PC-9 (cell line): ENCODE measurements around the gene LAMA2. TPM values are rescaled to one million over a fixed set of nuclear protein-coding genes. Genes with fewer than 3 reads are reported as not detected.

Source experiments
- BruUV-seq: library from RNA; stranded (reverse); fragments of 400-500 nt; replicated peaks from 2 replicates; lab custom pipeline; 2021; lab: Mats Ljungman, UMichigan
- CTCF ChIA-PET: fragments of 300-600 bp; sonication (Branson Sonifier 250); formaldehyde crosslinking; loops from one replicate; lab custom pipeline; 2022; ENCODE audit warnings: antibody characterized with exemption; lab: Charles Lee
- POLR2A ChIA-PET: fragments of 300-600 bp; sonication (Branson Sonifier 250); formaldehyde crosslinking; loops from one replicate; lab custom pipeline; 2022; ENCODE audit warnings: antibody characterized with exemption; ENCODE audit not compliant: unreplicated experiment; lab: Charles Lee
- DNase-seq, 2 experiments: peaks; one replicate each; pipeline versions ENCODE4 v3.0.0 to v3.0.0-alpha.2; 2015 to 2022; ENCODE audit warnings: mixed read lengths in 1 of 2
- H2AFZ ChIP-seq: fragments of 200-600 bp; sonication (generic); 2 replicates; pipeline ENCODE4 v1.8.1; 2017; ENCODE audit warnings: antibody characterized with exemption
- H3F3A ChIP-seq: fragments of 200-600 bp; sonication (generic); 2 replicates; pipeline ENCODE4 v1.8.1; 2017; ENCODE audit warnings: antibody characterized with exemption, mild to moderate bottlenecking, low read depth; ENCODE audit not compliant: insufficient read depth
- H3K27ac ChIP-seq: fragments of 200-600 bp; sonication (generic); 2 replicates; pipeline ENCODE4 v1.6.1; 2016; ENCODE audit warnings: mixed run types
- H3K27me3 ChIP-seq: fragments of 200-600 bp; sonication (generic); 2 replicates; pipeline ENCODE4 v1.6.1; 2016; ENCODE audit warnings: low read depth, mixed run types; ENCODE audit not compliant: insufficient read depth
- H3K36me3 ChIP-seq: fragments of 200-600 bp; sonication (generic); 2 replicates; pipeline ENCODE4 v1.6.1; 2016; ENCODE audit warnings: low read depth, mixed run types
- H3K4me1 ChIP-seq: fragments of 200-600 bp; sonication (generic); replicated peaks from 2 replicates; pipeline ENCODE4 v1.6.1; 2016; ENCODE audit warnings: mixed run types; ENCODE audit not compliant: insufficient read depth
- H3K4me2 ChIP-seq: fragments of 200-600 bp; sonication (generic); 2 replicates; pipeline ENCODE4 v1.6.1; 2017; ENCODE audit warnings: mixed run types
- H3K4me3 ChIP-seq: fragments of 200-600 bp; sonication (generic); 2 replicates; pipeline ENCODE4 v1.6.1; 2016; ENCODE audit warnings: mixed run types
- H3K79me2 ChIP-seq: fragments of 200-600 bp; sonication (generic); 2 replicates; pipeline ENCODE4 v1.6.1; 2017; ENCODE audit warnings: low read depth, mixed run types
- H3K9me2 ChIP-seq: fragments of 200-600 bp; sonication (generic); 2 replicates; pipeline ENCODE4 v1.8.1; 2017; ENCODE audit warnings: mild to moderate bottlenecking; ENCODE audit not compliant: insufficient read depth
- H3K9me3 ChIP-seq: fragments of 200-600 bp; sonication (generic); 2 replicates; pipeline ENCODE4 v1.8.1; 2016; ENCODE audit warnings: low read depth; ENCODE audit not compliant: insufficient read depth
- H4K20me1 ChIP-seq: fragments of 200-600 bp; sonication (generic); 2 replicates; pipeline ENCODE4 v1.8.1; 2017; ENCODE audit not compliant: insufficient read depth
- CTCF ChIP-seq: fragments of 200-600 bp; sonication (generic); conservative IDR thresholded peaks from 2 replicates; pipeline ENCODE4 v1.6.1; 2017; ENCODE audit warnings: mixed run types, antibody characterized with exemption, mild to moderate bottlenecking, moderate library complexity
- EZH2 ChIP-seq: fragments of 200-600 bp; sonication (generic); IDR thresholded peaks from 2 replicates; pipeline ENCODE4 v1.8.0; 2017; ENCODE audit warnings: antibody characterized with exemption, low read depth
- intact Hi-C: fragments of 100-400 bp; cut with micrococcal nuclease; formaldehyde crosslinking; loops from one replicate; pipeline ENCODE4 v1.10.0; 2022; ENCODE audit not compliant: unreplicated experiment
- total RNA-seq: library from RNA; stranded (reverse); gene quantifications from 2 replicates; pipeline ENCODE4 v1.2.3, GENCODE V29; 2021

The LAMA2 gene
- total RNA-seq, 1 experiment from 2014 or later: 2.8 TPM

- Histone ChIP-seq H3K9me2 (no peaks in the 10 kb centered on the region), H3K27me3 (no peaks in the 10 kb centered on the region), H3K4me3 (no peak overlapping the region), H4K20me1 (no peaks in the 10 kb centered on the region), H3K79me2 (no peaks in the 10 kb centered on the region), H3K27ac (no peak overlapping the region), H2AFZ (no peak overlapping the region), H3K9me3 (no peaks in the 10 kb centered on the region), H3K4me2 (no peak overlapping the region), H3K36me3 (no peaks in the 10 kb centered on the region), H3K4me1 (no peaks in the 10 kb centered on the region), H3F3A (no peaks in the 10 kb centered on the region)
- no peak for DNase-seq
- no TSS peak for BruUV-seq
- no peak for TF ChIP-seq EZH2
- no peak for TF ChIP-seq CTCF
- CTCF ChIA-PET: no interaction called here
- intact Hi-C loops: no loop called here
- POLR2A ChIA-PET: no interaction called here
Observed at GRCh38 chr6:129398764-129399163, 515.8 kb downstream of the LAMA2 start.

GRCh38 chr6:129402244-129402643, 519.3 kb downstream of the LAMA2 start:
- POLR2A ChIA-PET: interaction anchor here (0.7 kb wide), 1 partner anchor 89 kb away, joined by 17 read pairs; no protein-coding TSS in a partner anchor
- no peak overlapping the region for H3K4me3 ChIP-seq

GRCh38 chr6:129411092-129411491, 528.2 kb downstream of the LAMA2 start:
- no peak overlapping the region for H3K4me2 ChIP-seq
- intact Hi-C loops: no loop called here
- ChIA-PET POLR2A (no interaction called here), CTCF (no interaction called here)
- H3K27ac ChIP-seq: no peak overlapping the region
- no TSS peak for BruUV-seq
- DNase-seq: no peak
- H2AFZ ChIP-seq: no peak overlapping the region
- H3K79me2 ChIP-seq: no peaks in the 10 kb centered on the region
- H3K36me3 ChIP-seq: no peaks in the 10 kb centered on the region
- no peaks in the 10 kb centered on the region for H3K4me1 ChIP-seq
- H3K9me2 ChIP-seq: no peaks in the 10 kb centered on the region
- H3K27me3 ChIP-seq: no peaks in the 10 kb centered on the region
- no peaks in the 10 kb centered on the region for H3F3A ChIP-seq
- no peak for TF ChIP-seq CTCF
- no peak for TF ChIP-seq EZH2
- no peaks in the 10 kb centered on the region for H3K9me3 ChIP-seq
- H3K4me3 ChIP-seq: no peak overlapping the region
- H4K20me1 ChIP-seq: no peaks in the 10 kb centered on the region

More at GRCh38 chr6:129402244-129402643, 519.3 kb downstream of the LAMA2 start:
- H3K79me2 ChIP-seq: no peaks in the 10 kb centered on the region
- H3K4me1 ChIP-seq: no peaks in the 10 kb centered on the region
- no peaks in the 10 kb centered on the region for H3F3A ChIP-seq
- BruUV-seq: no TSS peak
- H3K9me3 ChIP-seq: no peaks in the 10 kb centered on the region
- H2AFZ ChIP-seq: no peak overlapping the region
- TF ChIP-seq CTCF (no peak), EZH2 (no peak)
- H3K4me2 ChIP-seq: no peak overlapping the region
- H3K36me3 ChIP-seq: no peaks in the 10 kb centered on the region
- H3K9me2 ChIP-seq: no peaks in the 10 kb centered on the region
- H3K27me3 ChIP-seq: no peaks in the 10 kb centered on the region
- intact Hi-C loops: no loop called here
- CTCF ChIA-PET: interaction anchor here (0.7 kb wide), 1 partner anchor 798 kb away, joined by 3 read pairs; no protein-coding TSS in a partner anchor
- no peaks in the 10 kb centered on the region for H4K20me1 ChIP-seq
- no peak overlapping the region for H3K27ac ChIP-seq
- no peak for DNase-seq
